ENCODE measurements around the gene ADORA1. TPM values are rescaled to one million over a fixed set of nuclear protein-coding genes. Genes with fewer than 3 reads are reported as not detected.

Gene ADORA1
- total and polyA plus RNA-seq, 2 donors: 0.28 to 0.64 TPM

GRCh38 chr1:203150511-203151297 lies 23.2 kb downstream of the ADORA1 start:
- Histone ChIP-seq H3K27me3 (ENCODE audit: control insufficient read depth in 2 of 2, insufficient read depth in 1 of 2, low read length in 1 of 2) (peaks cover 0 to 22% of the 10 kb centered on the region in 2 donors), H3K9me3 (ENCODE audit: control insufficient read depth in 2 of 2, insufficient read depth in 1 of 2, low read length in 1 of 2) (no peaks in the 10 kb centered on the region), H3K4me1 (ENCODE audit: control insufficient read depth in 2 of 2, insufficient read depth in 2 of 2, low read length in 2 of 2) (no peaks in the 10 kb centered on the region), H3K4me3 (ENCODE audit: low read length in 2 of 2) (no peak overlapping the region), H3K36me3 (ENCODE audit: control insufficient read depth in 2 of 2, insufficient read depth in 2 of 2, low read length in 1 of 2) (no peaks in the 10 kb centered on the region), H3K27ac (ENCODE audit: low read depth in 1 of 2, low read length in 1 of 2) (no peak overlapping the region)
- DNase-seq (ENCODE audit: low read depth in 6 of 9, low spot score in 9 of 9): no peak
- 95% methylated on average over 9 of the region's 9 CpGs for WGBS

GRCh38 chr1:203151362-203152157 lies 24.0 kb downstream of the ADORA1 start:
- WGBS: 91% methylated on average over 9 of the region's 9 CpGs
- H3K4me1 ChIP-seq (ENCODE audit: control insufficient read depth in 2 of 2, insufficient read depth in 2 of 2, low read length in 2 of 2): no peaks in the 10 kb centered on the region
- no peak overlapping the region for H3K27ac ChIP-seq (ENCODE audit: low read depth in 1 of 2, low read length in 1 of 2)
- H3K27me3 ChIP-seq (ENCODE audit: control insufficient read depth in 2 of 2, insufficient read depth in 1 of 2, low read length in 1 of 2): peaks cover 0 to 22% of the 10 kb centered on the region in 2 donors
- no peaks in the 10 kb centered on the region for H3K36me3 ChIP-seq (ENCODE audit: control insufficient read depth in 2 of 2, insufficient read depth in 2 of 2, low read length in 1 of 2)
- no peaks in the 10 kb centered on the region for H3K9me3 ChIP-seq (ENCODE audit: control insufficient read depth in 2 of 2, insufficient read depth in 1 of 2, low read length in 1 of 2)
- H3K4me3 ChIP-seq (ENCODE audit: low read length in 2 of 2): no peak overlapping the region
- DNase-seq (ENCODE audit: low read depth in 6 of 9, low spot score in 9 of 9): no peak

GRCh38 chr1:203152158-203153034 lies 24.9 kb downstream of the ADORA1 start:
- Histone ChIP-seq H3K4me3 (ENCODE audit: low read length in 2 of 2) (no peak overlapping the region), H3K27ac (ENCODE audit: low read depth in 1 of 2, low read length in 1 of 2) (no peak overlapping the region), H3K9me3 (ENCODE audit: control insufficient read depth in 2 of 2, insufficient read depth in 1 of 2, low read length in 1 of 2) (no peaks in the 10 kb centered on the region), H3K27me3 (ENCODE audit: control insufficient read depth in 2 of 2, insufficient read depth in 1 of 2, low read length in 1 of 2) (peaks cover 0 to 22% of the 10 kb centered on the region in 2 donors), H3K4me1 (ENCODE audit: control insufficient read depth in 2 of 2, insufficient read depth in 2 of 2, low read length in 2 of 2) (no peaks in the 10 kb centered on the region), H3K36me3 (ENCODE audit: control insufficient read depth in 2 of 2, insufficient read depth in 2 of 2, low read length in 1 of 2) (no peaks in the 10 kb centered on the region)
- WGBS: 90% methylated on average over 10 of the region's 10 CpGs
- DNase-seq (ENCODE audit: low read depth in 6 of 9, low spot score in 9 of 9): no peak

- WGBS: 94% methylated on average over 9 of the region's 9 CpGs
- Histone ChIP-seq H3K4me1 (ENCODE audit: control insufficient read depth in 2 of 2, insufficient read depth in 2 of 2, low read length in 2 of 2) (no peaks in the 10 kb centered on the region), H3K27ac (ENCODE audit: low read depth in 1 of 2, low read length in 1 of 2) (no peak overlapping the region), H3K9me3 (ENCODE audit: control insufficient read depth in 2 of 2, insufficient read depth in 1 of 2, low read length in 1 of 2) (no peaks in the 10 kb centered on the region), H3K4me3 (ENCODE audit: low read length in 2 of 2) (no peak overlapping the region), H3K36me3 (ENCODE audit: control insufficient read depth in 2 of 2, insufficient read depth in 2 of 2, low read length in 1 of 2) (no peaks in the 10 kb centered on the region), H3K27me3 (ENCODE audit: control insufficient read depth in 2 of 2, insufficient read depth in 1 of 2, low read length in 1 of 2) (peaks cover 0 to 24% of the 10 kb centered on the region in 2 donors)
- DNase-seq (ENCODE audit: low read depth in 6 of 9, low spot score in 9 of 9): no peak
Observed at GRCh38 chr1:203153051-203153988, 25.8 kb downstream of the ADORA1 start.

- Histone ChIP-seq H3K36me3 (ENCODE audit: control insufficient read depth in 2 of 2, insufficient read depth in 2 of 2, low read length in 1 of 2) (no peaks in the 10 kb centered on the region), H3K4me3 (ENCODE audit: low read length in 2 of 2) (no peak overlapping the region), H3K9me3 (ENCODE audit: control insufficient read depth in 2 of 2, insufficient read depth in 1 of 2, low read length in 1 of 2) (no peaks in the 10 kb centered on the region), H3K27me3 (ENCODE audit: control insufficient read depth in 2 of 2, insufficient read depth in 1 of 2, low read length in 1 of 2) (peaks cover 0 to 25% of the 10 kb centered on the region in 2 donors), H3K27ac (ENCODE audit: low read depth in 1 of 2, low read length in 1 of 2) (no peak overlapping the region), H3K4me1 (ENCODE audit: control insufficient read depth in 2 of 2, insufficient read depth in 2 of 2, low read length in 2 of 2) (no peaks in the 10 kb centered on the region)
- 90% methylated on average over 13 of the region's 13 CpGs for WGBS
- no peak for DNase-seq (ENCODE audit: low read depth in 6 of 9, low spot score in 9 of 9)
Observed at GRCh38 chr1:203153989-203154821, 26.7 kb downstream of the ADORA1 start.

- no peak for DNase-seq (ENCODE audit: low read depth in 6 of 9, low spot score in 9 of 9)
- Histone ChIP-seq H3K9me3 (ENCODE audit: control insufficient read depth in 2 of 2, insufficient read depth in 1 of 2, low read length in 1 of 2) (no peaks in the 10 kb centered on the region), H3K4me1 (ENCODE audit: control insufficient read depth in 2 of 2, insufficient read depth in 2 of 2, low read length in 2 of 2) (no peaks in the 10 kb centered on the region), H3K27ac (ENCODE audit: low read depth in 1 of 2, low read length in 1 of 2) (no peak overlapping the region), H3K4me3 (ENCODE audit: low read length in 2 of 2) (no peak overlapping the region), H3K27me3 (ENCODE audit: control insufficient read depth in 2 of 2, insufficient read depth in 1 of 2, low read length in 1 of 2) (peaks cover 0 to 15% of the 10 kb centered on the region in 2 donors), H3K36me3 (ENCODE audit: control insufficient read depth in 2 of 2, insufficient read depth in 2 of 2, low read length in 1 of 2) (no peaks in the 10 kb centered on the region)
- 94% methylated on average over 1 of the region's 1 CpG for WGBS
Observed at GRCh38 chr1:203156280-203156679, 28.8 kb downstream of the ADORA1 start.

GRCh38 chr1:203158423-203158822 lies 30.9 kb downstream of the ADORA1 start:
- WGBS: 82% methylated on average over 1 of the region's 1 CpG
- Histone ChIP-seq H3K4me3 (ENCODE audit: low read length in 2 of 2) (no peak overlapping the region), H3K27me3 (ENCODE audit: control insufficient read depth in 2 of 2, insufficient read depth in 1 of 2, low read length in 1 of 2) (peaks cover 0 to 19% of the 10 kb centered on the region in 2 donors), H3K4me1 (ENCODE audit: control insufficient read depth in 2 of 2, insufficient read depth in 2 of 2, low read length in 2 of 2) (no peaks in the 10 kb centered on the region), H3K27ac (ENCODE audit: low read depth in 1 of 2, low read length in 1 of 2) (no peak overlapping the region), H3K9me3 (ENCODE audit: control insufficient read depth in 2 of 2, insufficient read depth in 1 of 2, low read length in 1 of 2) (no peaks in the 10 kb centered on the region), H3K36me3 (ENCODE audit: control insufficient read depth in 2 of 2, insufficient read depth in 2 of 2, low read length in 1 of 2) (no peaks in the 10 kb centered on the region)
- no peak for DNase-seq (ENCODE audit: low read depth in 6 of 9, low spot score in 9 of 9)

All from thymus (tissue), 11 donors.